GM23338 (cell line): ENCODE data around the gene AMOTL1. TPM values are rescaled to one million over a fixed set of nuclear protein-coding genes. Genes with fewer than 3 reads are reported as not detected.
"Not testable (repeated sequence)": the region's sequence is repeated elsewhere in the genome, so short reads cannot be mapped to it uniquely, and the experiment has no call there.

Experiments
- ATAC-seq: fragments of 200-7000 bp; cut with Tn5 transposase; 3 replicates; pipeline ENCODE4 v1.9.1; 2020
- DNase-seq: peaks from one replicate; pipeline ENCODE4 v3.0.0-alpha.2; 2015; ENCODE audit warnings: low spot score
- H2AFZ ChIP-seq: fragments of 200-600 bp; sonication (generic); 2 replicates; pipeline ENCODE4 v1.8.0; 2016; ENCODE audit warnings: antibody characterized with exemption, mild to moderate bottlenecking, moderate library complexity
- H3F3A ChIP-seq: fragments of 200-600 bp; sonication (generic); replicated peaks from 2 replicates; pipeline ENCODE4 v1.8.0; 2017; ENCODE audit warnings: antibody characterized with exemption, mixed run types, low read depth
- H3K27ac ChIP-seq: fragments of 200-600 bp; sonication (generic); 2 replicates; pipeline ENCODE4 v1.6.1; 2016; ENCODE audit warnings: low read depth
- H3K27me3 ChIP-seq: fragments of 200-600 bp; sonication (generic); 2 replicates; pipeline ENCODE4 v1.8.0; 2016; ENCODE audit warnings: mild to moderate bottlenecking, mixed run types, moderate library complexity; ENCODE audit not compliant: insufficient read depth
- H3K36me3 ChIP-seq: fragments of 200-600 bp; sonication (generic); 2 replicates; pipeline ENCODE4 v1.8.0; 2016; ENCODE audit warnings: mild to moderate bottlenecking; ENCODE audit not compliant: insufficient read depth
- H3K4me1 ChIP-seq: fragments of 200-600 bp; sonication (generic); 2 replicates; pipeline ENCODE4 v1.8.0; 2016; ENCODE audit warnings: mild to moderate bottlenecking, moderate library complexity; ENCODE audit not compliant: insufficient read depth
- H3K4me2 ChIP-seq: fragments of 200-600 bp; sonication (generic); 2 replicates; pipeline ENCODE4 v1.7.1; 2017; ENCODE audit warnings: mixed run types
- H3K4me3 ChIP-seq: fragments of 200-600 bp; sonication (generic); 2 replicates; pipeline ENCODE4 v1.6.1; 2016; ENCODE audit warnings: mixed run types
- H3K79me2 ChIP-seq: fragments of 200-600 bp; sonication (generic); replicated peaks from 2 replicates; pipeline ENCODE4 v1.8.0; 2017; ENCODE audit warnings: mild to moderate bottlenecking; ENCODE audit not compliant: insufficient read depth
- H3K9me2 ChIP-seq: fragments of 200-600 bp; sonication (generic); 2 replicates; pipeline ENCODE4 v1.8.0; 2017; ENCODE audit not compliant: insufficient read depth
- H4K20me1 ChIP-seq: fragments of 200-600 bp; sonication (generic); replicated peaks from 2 replicates; pipeline ENCODE4 v1.8.0; 2017; ENCODE audit warnings: mild to moderate bottlenecking; ENCODE audit not compliant: insufficient read depth
- H3K27ac Mint-ChIP-seq: 2 replicates; pipeline ENCODE4 v1.8.0; 2020; ENCODE audit warnings: inconsistent platforms, mild to moderate bottlenecking, moderate library complexity, mixed read lengths
- H3K27me3 Mint-ChIP-seq: 3 replicates; pipeline ENCODE4 v1.8.0; 2022; ENCODE audit warnings: low read depth, mild to moderate bottlenecking, moderate library complexity, mixed read lengths, inconsistent platforms; ENCODE audit not compliant: insufficient read depth, poor library complexity
- H3K36me3 Mint-ChIP-seq: 3 replicates; pipeline ENCODE4 v1.8.0; 2021; ENCODE audit warnings: low read depth, mild to moderate bottlenecking, inconsistent platforms, moderate library complexity, mixed read lengths
- H3K4me1 Mint-ChIP-seq: 3 replicates; pipeline ENCODE4 v1.8.0; 2020; ENCODE audit warnings: mild to moderate bottlenecking, inconsistent platforms, mixed read lengths
- H3K4me3 Mint-ChIP-seq: 3 replicates; pipeline ENCODE4 v1.8.0; 2021; ENCODE audit warnings: moderate library complexity, mild to moderate bottlenecking, inconsistent platforms, mixed read lengths
- H3K9me3 Mint-ChIP-seq: 3 replicates; pipeline ENCODE4 v1.8.0; 2020; ENCODE audit warnings: moderate library complexity, mild to moderate bottlenecking, inconsistent platforms, mixed read lengths
- CTCF ChIP-seq, 2 experiments: fragments of 200-600 bp in 1 of 2; sonication (generic) in 1 of 2; conservative IDR thresholded peaks; 2 replicates each; pipeline versions ENCODE4 v1.5.1 to v1.6.1; 2016 to 2017; ENCODE audit warnings: antibody characterized with exemption in 2 of 2, low read depth in 2 of 2, mild to moderate bottlenecking in 2 of 2, moderate library complexity in 1 of 2
- EZH2phosphoT487 ChIP-seq: fragments of 200-600 bp; sonication (generic); IDR thresholded peaks from one replicate; pipeline ENCODE4 v1.8.1; 2018; ENCODE audit warnings: antibody characterized with exemption; ENCODE audit not compliant: unreplicated experiment
- ZNF331 ChIP-seq: fragments of 250-450 bp; sonication (Bioruptor Pico); IDR thresholded peaks from 2 replicates; pipeline ENCODE4 v1.5.0; 2020; ENCODE audit warnings: low read depth, mild to moderate bottlenecking, moderate library complexity
- ZNF462 ChIP-seq: fragments of 250-450 bp; sonication (Bioruptor Pico); IDR thresholded peaks from 2 replicates; pipeline ENCODE4 v1.5.0; 2020; ENCODE audit warnings: mild to moderate bottlenecking, moderate library complexity
- polyA plus RNA-seq: library from polyadenylated mRNA; unstranded; fragments of >200 nt; fragmentation: Nextera tagmentation; extraction: Ambion mirVana; gene quantifications from 2 replicates; pipeline ENCODE4 v1.2.1, GENCODE V29; 2016
- total RNA-seq: library from RNA; depleted of rRNA; stranded (reverse); fragments of >200 nt; shearing (Covaris generic); gene quantifications from 2 replicates; pipeline ENCODE4 v1.2.3, GENCODE V29; 2014

The AMOTL1 gene
- total and polyA plus RNA-seq, 2 experiments from 2014 or later, result 4.3 to 18.7 TPM

- peak; percentile 26 for DNase-seq
- not testable (repeated sequence) for H3K36me3 Mint-ChIP-seq, H3K4me3 Mint-ChIP-seq, H3K4me1 Mint-ChIP-seq, H3K9me2 ChIP-seq, H3F3A ChIP-seq, H3K27ac Mint-ChIP-seq, H3K4me1 ChIP-seq, H3K36me3 ChIP-seq, H3K4me2 ChIP-seq, ATAC-seq, H3K27me3 Mint-ChIP-seq, H4K20me1 ChIP-seq, H3K4me3 ChIP-seq, H3K9me3 Mint-ChIP-seq, H3K27ac ChIP-seq, H2AFZ ChIP-seq, H3K79me2 ChIP-seq, H3K27me3 ChIP-seq
Measured at GRCh38 chr11:94913718-94914394, 145.7 kb downstream of the AMOTL1 start.

- no peak for ATAC-seq
- peaks cover 4% of the 10 kb centered on the region; the same call in 1 of the 3 replicates for H3K4me1 Mint-ChIP-seq
Measured at GRCh38 chr11:94920311-94920710, 152.2 kb downstream of the AMOTL1 start.

GRCh38 chr11:94922321-94923003 lies 154.3 kb downstream of the AMOTL1 start:
- Histone ChIP-seq H3K27ac (no peak overlapping the region), H3K4me3 (no peak overlapping the region), H3K27me3 (no peaks in the 10 kb centered on the region), H2AFZ (no peak overlapping the region), H3K36me3 (no peaks in the 10 kb centered on the region), H3K79me2 (no peaks in the 10 kb centered on the region), H3F3A (no peaks in the 10 kb centered on the region), H4K20me1 (no peaks in the 10 kb centered on the region; the same call in 1 of the 2 replicates), H3K4me2 (no peak overlapping the region), H3K9me2 (no peaks in the 10 kb centered on the region), H3K4me1 (no peaks in the 10 kb centered on the region)
- DNase-seq, result no peak
- Mint-ChIP-seq H3K36me3 (no peaks in the 10 kb centered on the region), H3K27me3 (no peaks in the 10 kb centered on the region), H3K4me1 (peaks cover 17% of the 10 kb centered on the region), H3K4me3 (no peak overlapping the region), H3K9me3 (no peaks in the 10 kb centered on the region), H3K27ac (no peak overlapping the region)
- ATAC-seq, result no peak
- no peak for TF ChIP-seq EZH2phosphoT487
- no peak for TF ChIP-seq ZNF331 (CRISPR knock-in tag)
- TF ChIP-seq ZNF462 (CRISPR knock-in tag), result no peak

More at GRCh38 chr11:94920311-94920710, 152.2 kb downstream of the AMOTL1 start:
- Histone ChIP-seq H3F3A (no peaks in the 10 kb centered on the region), H3K79me2 (no peaks in the 10 kb centered on the region), H3K27me3 (no peaks in the 10 kb centered on the region), H3K27ac (no peak overlapping the region), H3K4me3 (no peak overlapping the region), H3K4me2 (no peak overlapping the region), H4K20me1 (no peaks in the 10 kb centered on the region; the same call in 1 of the 2 replicates), H3K4me1 (no peaks in the 10 kb centered on the region), H2AFZ (no peak overlapping the region), H3K9me2 (no peaks in the 10 kb centered on the region), H3K36me3 (no peaks in the 10 kb centered on the region)
- Mint-ChIP-seq H3K9me3 (no peaks in the 10 kb centered on the region), H3K27me3 (no peaks in the 10 kb centered on the region), H3K27ac (no peak overlapping the region), H3K36me3 (no peaks in the 10 kb centered on the region), H3K4me3 (no peak overlapping the region)
- no peak for TF ChIP-seq CTCF (conservative IDR thresholded peaks at IDR 0.05; ENCODE audit: low read depth in 2 of 2)
- DNase-seq, result no peak
